HEK293T (cell line): ENCODE data around the gene YIF1A.

ENCODE experiments used
- BHLHE40 ChIP-seq: fragments of 450-650 bp; IDR thresholded peaks from 2 replicates; pipeline ENCODE4 v1.6.1; 2016; ENCODE audit warnings: mild to moderate bottlenecking, moderate library complexity, borderline replicate concordance
- LEF1 ChIP-seq: fragments of 450-650 bp; IDR thresholded peaks from 2 replicates; pipeline ENCODE4 v1.6.1; 2017; ENCODE audit warnings: mild to moderate bottlenecking, borderline replicate concordance
- NFRKB ChIP-seq: fragments of 450-650 bp; IDR thresholded peaks from 2 replicates; pipeline ENCODE4 v1.6.1; 2016; ENCODE audit warnings: mild to moderate bottlenecking, moderate library complexity
- SP1 ChIP-seq: fragments of 450-650 bp; IDR thresholded peaks from 2 replicates; pipeline ENCODE4 v1.6.1; 2017

- TF ChIP-seq SP1 (no peak), BHLHE40 (no peak), LEF1 (no peak), NFRKB (no peak)
Measured at GRCh38 chr11:66267039-66267378, 21.9 kb downstream of the YIF1A start.
